SHP77 (cell line): Measurements from ENCODE around the gene LYVE1.
"Not testable (repeated sequence)": the region's sequence is repeated elsewhere in the genome, so short reads cannot be mapped to it uniquely, and the experiment has no call there.

Experiments used
- DNase-seq, 2 experiments: peaks; one replicate each; lab custom pipeline; 2025; lab: John Stamatoyannopoulos, UW

The LYVE1 gene

GRCh38 chr11:10568486-10568941 lies at the start of gene LYVE1:
Gene LYVE1, minus strand, starts transcription at chr11:10568665. Its CDS starts 133 bp downstream, at chr11:10568532.
- DNase-seq: no peak

- DNase-seq: no peak
Observed at GRCh38 chr11:10617551-10617950, 49.1 kb upstream of the LYVE1 start.

GRCh38 chr11:10611979-10612862 lies 43.8 kb upstream of the LYVE1 start:
- no peak for DNase-seq

- no peak for DNase-seq
Observed at GRCh38 chr11:10609636-10610035, 41.2 kb upstream of the LYVE1 start.

GRCh38 chr11:10608584-10608983 lies 40.1 kb upstream of the LYVE1 start:
- no peak for DNase-seq

GRCh38 chr11:10607462-10608132 lies 39.1 kb upstream of the LYVE1 start:
- DNase-seq: no peak

- no peak for DNase-seq
Observed at GRCh38 chr11:10606536-10607208, 38.2 kb upstream of the LYVE1 start.

- no peak for DNase-seq
Observed at GRCh38 chr11:10605941-10606381, 37.5 kb upstream of the LYVE1 start.

- DNase-seq: no peak
Observed at GRCh38 chr11:10604798-10605197, 36.3 kb upstream of the LYVE1 start.

GRCh38 chr11:10604340-10604748 lies 35.9 kb upstream of the LYVE1 start:
- DNase-seq: no peak

- no peak for DNase-seq
Observed at GRCh38 chr11:10603721-10604297, 35.3 kb upstream of the LYVE1 start.

GRCh38 chr11:10602945-10603344 lies 34.5 kb upstream of the LYVE1 start:
- no peak for DNase-seq

- DNase-seq: no peak
Observed at GRCh38 chr11:10602366-10602765, 33.9 kb upstream of the LYVE1 start.

GRCh38 chr11:10601837-10602236 lies 33.4 kb upstream of the LYVE1 start:
- DNase-seq: no peak

GRCh38 chr11:10600570-10601248 lies 32.2 kb upstream of the LYVE1 start:
- DNase-seq: no peak

GRCh38 chr11:10599388-10600175 lies 31.1 kb upstream of the LYVE1 start:
- DNase-seq: no peak

- DNase-seq: no peak
Observed at GRCh38 chr11:10598816-10599215, 30.4 kb upstream of the LYVE1 start.

GRCh38 chr11:10597877-10598351 lies 29.4 kb upstream of the LYVE1 start:
- DNase-seq: no peak

GRCh38 chr11:10595840-10596239 lies 27.4 kb upstream of the LYVE1 start:
- DNase-seq: not testable (repeated sequence)

GRCh38 chr11:10594407-10594806 lies 25.9 kb upstream of the LYVE1 start:
- no peak for DNase-seq

GRCh38 chr11:10592331-10592730 lies 23.9 kb upstream of the LYVE1 start:
- no peak for DNase-seq
